Uterus (tissue), 4 donors: Measurements from ENCODE around the gene USP7. TPM values are rescaled to one million over a fixed set of nuclear protein-coding genes. Genes with fewer than 3 reads are reported as not detected.

ENCODE experiments used
- DNase-seq, 2 donors: peaks; one replicate each; pipeline ENCODE4 v3.0.0-alpha.2; 2019 to 2020
- H3K27ac ChIP-seq, 2 donors: fragments of 200-600 bp; sonication (generic); 1 replicate in 1 of 2; 2 replicates in 1 of 2; pipeline ENCODE4 v1.5.1; 2016 to 2018
- H3K27me3 ChIP-seq, 2 donors: fragments of 200-600 bp; sonication (generic); one replicate each; pipeline ENCODE4 v1.5.1; 2018 to 2019; ENCODE audit warnings: control low read depth in 1 of 2
- H3K36me3 ChIP-seq, 2 donors: fragments of 200-600 bp; sonication (generic); one replicate each; pipeline ENCODE4 v1.5.1; 2019; ENCODE audit warnings: control low read depth in 1 of 2
- H3K4me1 ChIP-seq, 2 donors: fragments of 200-600 bp; sonication (generic); one replicate each; pipeline ENCODE4 v1.5.1; 2018 to 2019; ENCODE audit warnings: control low read depth in 1 of 2
- H3K4me3 ChIP-seq, 2 donors: fragments of 200-600 bp; sonication (generic); 1 replicate in 1 of 2; 2 replicates in 1 of 2; pipeline ENCODE4 v1.5.1; 2018 to 2019; ENCODE audit warnings: mild to moderate bottlenecking in 1 of 2
- H3K9me3 ChIP-seq, 2 donors: fragments of 200-600 bp; sonication (generic); one replicate each; pipeline ENCODE4 v1.5.1; 2019; ENCODE audit warnings: control low read depth in 1 of 2
- POLR2A ChIP-seq, 2 donors: fragments of 450-650 bp; IDR thresholded peaks; one replicate each; pipeline ENCODE4 v1.6.1; 2016; ENCODE audit warnings: antibody characterized with exemption in 2 of 2, mild to moderate bottlenecking in 1 of 2, moderate library complexity in 1 of 2
- intact Hi-C: fragments of 100-400 bp; cut with DNase I; formaldehyde crosslinking; loops from one replicate; pipeline ENCODE4 v1.15.1; 2023; ENCODE audit warnings: low total_unique reads
- total RNA-seq, 4 donors: library from RNA; depleted of rRNA in 3 of 4; stranded (reverse); fragments of >200 nt in 3 of 4; gene quantifications; one replicate each; pipeline versions ENCODE4 v1.1.0 to v1.2.4, GENCODE V29; 2014 to 2023
- TF ChIP-seq, protein P1 (sequence below), 4 experiments: fragments of 200-600 bp in 2 of 4; fragments of 450-650 bp in 2 of 4; sonication (generic) in 2 of 4; IDR thresholded peaks; one replicate each; pipeline ENCODE4 v1.5.1; 2016 to 2019; ENCODE audit warnings: antibody characterized with exemption in 4 of 4, mild to moderate bottlenecking in 2 of 4, moderate library complexity in 1 of 4
- donor health status: DM: yes; HTN: yes; CAD: no.

The USP7 gene
- 100 to 1,000 TPM in 2 of 4 donors, 10 to 100 TPM in 2; 20.9 to 223 (median 122) TPM for total RNA-seq

DNA sequence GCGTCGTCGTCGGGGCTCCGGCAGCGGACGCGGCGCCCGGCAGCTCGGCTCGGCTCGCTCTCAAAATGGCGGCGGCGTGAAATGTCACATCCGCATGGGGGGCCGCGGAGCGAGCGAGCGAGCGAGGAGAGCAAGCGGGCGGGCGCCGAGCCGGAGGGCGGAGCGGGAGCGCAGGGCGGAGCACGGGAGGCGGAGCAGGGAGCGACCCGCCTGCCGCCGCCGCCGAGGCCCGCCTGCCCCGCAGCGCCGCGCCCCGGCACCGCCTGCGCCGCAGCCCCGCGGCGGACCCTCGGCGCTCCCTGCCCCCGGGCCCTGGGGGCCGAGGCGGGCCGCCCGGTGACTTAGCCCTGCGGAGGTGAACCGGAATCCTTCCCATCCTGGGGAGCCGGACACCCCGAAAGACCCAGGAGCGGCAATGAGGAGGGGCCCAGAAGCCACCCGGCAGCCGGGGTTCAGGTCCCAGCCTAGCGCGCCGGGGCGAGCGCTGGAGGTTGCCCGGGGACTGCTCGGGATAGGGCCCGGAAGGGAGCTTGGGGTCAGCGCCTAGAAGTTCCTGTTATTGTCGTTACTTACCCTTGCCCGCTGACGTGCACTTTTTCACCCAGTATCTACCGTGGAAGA is at the start of gene USP7:
USP7 (minus strand) TSS at position 86 of the 621 bp plus-strand sequence. CDS start 621 bp downstream, outside the sequence.
- Histone ChIP-seq H3K36me3 (no peaks in the 10 kb centered on the region), H3K27me3 (no peaks in the 10 kb centered on the region), H3K27ac (peak within 1 kb of the TSS; percentile 88 to 89), H3K4me3 (peak within 1 kb of the TSS; percentile 55 to 74), H3K9me3 (no peaks in the 10 kb centered on the region), H3K4me1 (peaks cover 5 to 7% of the 10 kb centered on the region in 2 donors)
- peak; percentile 86 to 91 for DNase-seq
- intact Hi-C loops: no loop called here
- peak; percentile 19 to 60 for TF ChIP-seq POLR2A (IDR thresholded peaks at IDR 0.05)
- TF ChIP-seq, protein P1, sequence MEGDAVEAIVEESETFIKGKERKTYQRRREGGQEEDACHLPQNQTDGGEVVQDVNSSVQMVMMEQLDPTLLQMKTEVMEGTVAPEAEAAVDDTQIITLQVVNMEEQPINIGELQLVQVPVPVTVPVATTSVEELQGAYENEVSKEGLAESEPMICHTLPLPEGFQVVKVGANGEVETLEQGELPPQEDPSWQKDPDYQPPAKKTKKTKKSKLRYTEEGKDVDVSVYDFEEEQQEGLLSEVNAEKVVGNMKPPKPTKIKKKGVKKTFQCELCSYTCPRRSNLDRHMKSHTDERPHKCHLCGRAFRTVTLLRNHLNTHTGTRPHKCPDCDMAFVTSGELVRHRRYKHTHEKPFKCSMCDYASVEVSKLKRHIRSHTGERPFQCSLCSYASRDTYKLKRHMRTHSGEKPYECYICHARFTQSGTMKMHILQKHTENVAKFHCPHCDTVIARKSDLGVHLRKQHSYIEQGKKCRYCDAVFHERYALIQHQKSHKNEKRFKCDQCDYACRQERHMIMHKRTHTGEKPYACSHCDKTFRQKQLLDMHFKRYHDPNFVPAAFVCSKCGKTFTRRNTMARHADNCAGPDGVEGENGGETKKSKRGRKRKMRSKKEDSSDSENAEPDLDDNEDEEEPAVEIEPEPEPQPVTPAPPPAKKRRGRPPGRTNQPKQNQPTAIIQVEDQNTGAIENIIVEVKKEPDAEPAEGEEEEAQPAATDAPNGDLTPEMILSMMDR (IDR thresholded peaks at IDR 0.05): peak in 1 of 4 experiments; percentile 9

DNA sequence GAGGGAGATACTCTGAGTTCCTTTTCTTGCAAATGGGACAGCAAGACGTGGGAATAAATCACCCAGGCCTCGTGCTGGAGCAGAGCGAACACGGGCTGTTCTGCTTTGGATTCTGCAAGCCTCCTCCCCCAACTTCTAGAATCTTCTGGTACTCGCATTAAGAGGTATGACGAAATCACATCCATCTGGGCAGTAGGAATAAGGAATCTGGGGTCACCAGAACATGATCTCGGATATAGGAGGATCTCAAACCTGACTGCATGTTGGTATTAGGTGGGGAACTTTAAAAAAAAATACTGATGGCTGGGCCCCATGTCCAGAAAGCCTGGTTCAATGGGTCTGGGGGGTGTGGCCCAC is 49.8 kb upstream of the USP7 start:
- Histone ChIP-seq H3K27me3 (no peaks in the 10 kb centered on the region), H3K36me3 (no peaks in the 10 kb centered on the region), H3K4me3 (no peak overlapping the region), H3K4me1 (no peaks in the 10 kb centered on the region), H3K9me3 (peaks cover 0 to 6% of the 10 kb centered on the region in 2 donors), H3K27ac (no peak overlapping the region)
- intact Hi-C loops: no loop called here
- TF ChIP-seq POLR2A (IDR thresholded peaks at IDR 0.05): no peak
- TF ChIP-seq, protein P1 (IDR thresholded peaks at IDR 0.05): no peak
- no peak for DNase-seq

DNA sequence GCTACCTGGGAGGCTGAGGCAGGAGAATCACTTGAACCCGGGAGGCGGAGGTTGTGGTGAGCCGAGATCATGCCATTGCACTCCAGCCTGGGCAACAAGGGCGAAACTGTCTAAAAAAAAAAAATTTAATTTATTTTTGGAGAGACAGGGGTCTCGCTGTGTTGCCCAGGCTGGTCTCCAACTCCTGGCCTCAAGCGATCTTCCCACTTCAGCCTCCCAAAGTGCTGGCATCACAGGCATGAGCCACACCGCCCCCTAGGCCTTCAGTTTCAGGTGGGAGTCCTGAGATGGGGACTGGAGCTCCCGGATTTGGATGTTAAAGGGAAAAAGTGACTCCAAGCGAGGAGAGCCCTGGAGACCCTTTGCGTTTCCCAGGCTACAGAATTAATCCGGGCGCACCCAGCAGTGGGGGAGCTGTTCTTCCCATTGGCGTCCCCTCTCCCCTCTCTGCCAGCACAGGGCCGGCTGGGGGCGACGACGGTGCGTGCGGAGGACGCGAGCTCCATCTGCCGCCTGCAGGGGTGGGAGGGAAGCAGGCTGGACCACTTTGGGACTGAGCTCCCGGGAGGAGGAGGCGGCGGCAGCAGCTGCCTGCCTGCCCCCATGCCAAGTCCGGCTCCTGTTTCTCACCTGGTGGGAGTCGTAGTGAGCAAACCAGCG is 49.3 kb upstream of the USP7 start:
- no peak for TF ChIP-seq POLR2A (IDR thresholded peaks at IDR 0.05)
- TF ChIP-seq, protein P1 (IDR thresholded peaks at IDR 0.05): no peak
- intact Hi-C loops: no loop called here
- no peak for DNase-seq
- H3K36me3 ChIP-seq: no peaks in the 10 kb centered on the region
- H3K27me3 ChIP-seq: no peaks in the 10 kb centered on the region
- H3K4me3 ChIP-seq: no peak overlapping the region
- no peak overlapping the region for H3K27ac ChIP-seq
- H3K4me1 ChIP-seq: no peaks in the 10 kb centered on the region
- H3K9me3 ChIP-seq: peaks cover 0 to 6% of the 10 kb centered on the region in 2 donors

DNA sequence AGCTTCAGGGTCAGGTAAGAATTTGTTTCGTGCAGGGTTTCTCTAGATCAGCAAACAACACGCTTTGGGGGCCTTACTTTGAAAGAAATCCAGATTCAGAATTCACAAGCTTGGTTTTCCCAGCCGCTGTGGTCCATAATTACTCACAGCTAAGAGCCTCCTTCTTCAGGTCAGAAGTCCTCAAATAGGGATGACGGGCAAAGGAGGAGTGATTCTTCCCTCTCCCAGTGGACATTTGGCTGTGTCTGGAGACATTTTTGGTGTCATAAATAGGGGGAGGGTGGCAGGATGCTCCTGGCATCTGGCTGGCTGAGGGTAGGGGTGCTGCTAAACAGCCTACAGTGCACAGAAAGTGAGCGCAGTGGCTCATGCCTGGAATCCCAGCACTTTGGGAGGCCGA is 48.6 kb upstream of the USP7 start:
- H3K27ac ChIP-seq: no peak overlapping the region
- H3K27me3 ChIP-seq: no peaks in the 10 kb centered on the region
- H3K9me3 ChIP-seq: peaks cover 0 to 6% of the 10 kb centered on the region in 2 donors
- DNase-seq: no peak
- intact Hi-C loops: no loop called here
- H3K36me3 ChIP-seq: no peaks in the 10 kb centered on the region
- H3K4me3 ChIP-seq: no peak overlapping the region
- TF ChIP-seq POLR2A (IDR thresholded peaks at IDR 0.05): no peak
- H3K4me1 ChIP-seq: no peaks in the 10 kb centered on the region

DNA sequence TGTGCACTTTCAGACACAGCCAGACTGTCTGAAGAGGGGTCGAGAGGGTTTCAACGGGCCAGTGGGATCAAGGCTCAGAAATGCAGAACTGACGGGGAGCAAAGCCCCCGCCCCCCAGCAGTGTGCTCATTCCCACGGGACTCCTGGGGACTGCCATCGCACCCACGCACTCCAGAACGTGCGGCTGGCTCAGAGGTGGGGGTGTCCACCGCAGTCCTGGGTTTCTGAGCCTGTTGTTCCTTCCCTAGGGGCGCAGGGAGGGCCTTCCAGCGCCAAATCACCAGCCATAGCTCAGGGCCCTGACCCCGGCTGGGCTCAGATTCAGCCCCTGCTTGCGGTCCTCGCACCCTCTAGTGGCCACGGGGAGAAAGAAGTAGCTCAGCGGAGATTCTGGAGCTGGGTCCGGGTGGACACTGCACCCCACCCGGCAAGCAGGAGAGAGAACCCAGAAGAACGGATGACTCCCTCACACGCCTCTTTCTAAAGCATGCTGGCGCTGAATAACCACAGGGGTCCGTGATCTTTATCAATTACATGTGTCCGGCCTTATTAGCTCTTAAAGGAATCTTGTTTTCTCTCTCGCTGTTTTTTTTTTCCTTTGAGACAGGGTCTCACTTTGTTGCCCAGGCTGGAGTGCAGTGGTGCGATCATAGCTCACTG is 45.0 kb upstream of the USP7 start:
- Histone ChIP-seq H3K27ac (no peak overlapping the region), H3K9me3 (no peaks in the 10 kb centered on the region), H3K4me1 (no peaks in the 10 kb centered on the region), H3K36me3 (no peaks in the 10 kb centered on the region), H3K4me3 (peak overlapping the region in 1 of 2 donors; percentile 22), H3K27me3 (no peaks in the 10 kb centered on the region)
- intact Hi-C loops: no loop called here
- TF ChIP-seq POLR2A (IDR thresholded peaks at IDR 0.05): no peak
- TF ChIP-seq, protein P1 (IDR thresholded peaks at IDR 0.05): peak; percentile 59 to 75 (median 70)
- peak; percentile 43 to 63 for DNase-seq
